Activated CD4-positive, alpha-beta T cell treated with anti-CD3 and anti-CD28 coated beads, Interleukin-2, amount 50 U/mL, for 48 hours (primary cell): ENCODE measurements around the gene SCD5.

Experiments used
- DNase-seq, 2 experiments: peaks; one replicate each; pipeline ENCODE4 v3.0.0-alpha.2; 2020

The SCD5 gene

GRCh38 chr4:82681754-82682153 lies 116.8 kb downstream of the SCD5 start:
- no peak for DNase-seq

- no peak for DNase-seq
These were observed 117.8 kb downstream of the SCD5 start for GRCh38 chr4:82680834-82681233.

GRCh38 chr4:82679531-82679930 lies 119.1 kb downstream of the SCD5 start:
- no peak for DNase-seq

GRCh38 chr4:82678051-82678450 lies 120.5 kb downstream of the SCD5 start:
- no peak for DNase-seq

GRCh38 chr4:82677327-82677726 lies 121.3 kb downstream of the SCD5 start:
- no peak for DNase-seq

GRCh38 chr4:82667761-82668480 lies 130.7 kb downstream of the SCD5 start:
- DNase-seq = no peak

- no peak for DNase-seq
These were observed 131.5 kb downstream of the SCD5 start for GRCh38 chr4:82666970-82667665.

- no peak for DNase-seq
These were observed 137.2 kb downstream of the SCD5 start for GRCh38 chr4:82661181-82661992.

- DNase-seq = no peak
These were observed 146.5 kb downstream of the SCD5 start for GRCh38 chr4:82652062-82652461.

- DNase-seq = no peak
These were observed 147.7 kb downstream of the SCD5 start for GRCh38 chr4:82650868-82651267.

GRCh38 chr4:82648356-82648755 lies 150.2 kb downstream of the SCD5 start:
- no peak for DNase-seq

GRCh38 chr4:82645936-82646565 lies 152.5 kb downstream of the SCD5 start:
- no peak for DNase-seq

GRCh38 chr4:82644734-82645126 lies 153.9 kb downstream of the SCD5 start:
- no peak for DNase-seq

- no peak for DNase-seq
These were observed 154.4 kb downstream of the SCD5 start for GRCh38 chr4:82643994-82644733.

GRCh38 chr4:82642331-82642730 lies 156.3 kb downstream of the SCD5 start:
- no peak for DNase-seq

GRCh38 chr4:82640540-82640939 lies 158.1 kb downstream of the SCD5 start:
- no peak for DNase-seq

- no peak for DNase-seq
These were observed 158.6 kb downstream of the SCD5 start for GRCh38 chr4:82639971-82640370.

GRCh38 chr4:82638479-82638878 lies 160.1 kb downstream of the SCD5 start:
- no peak for DNase-seq

- DNase-seq = no peak
These were observed 168.5 kb downstream of the SCD5 start for GRCh38 chr4:82630079-82630478.

GRCh38 chr4:82629238-82630000 lies 169.2 kb downstream of the SCD5 start:
- DNase-seq = no peak

- no peak for DNase-seq
These were observed 172.2 kb downstream of the SCD5 start for GRCh38 chr4:82626251-82626868.
